Stomach (tissue), 4 donors: Measurements from ENCODE around the gene OR11H6.

Source experiments
- CTCF ChIP-seq, 7 experiments: fragments of 450-650 bp in 4 of 7; fragments of 200-600 bp in 3 of 7; sonication (generic) in 3 of 7; IDR thresholded peaks; one replicate each; pipeline ENCODE4 v1.5.1; 2016 to 2019; ENCODE audit warnings: antibody characterized with exemption in 7 of 7, control low read depth in 2 of 7, mild to moderate bottlenecking in 1 of 7
- EP300 ChIP-seq: sonication (generic); formaldehyde crosslinking; IDR thresholded peaks from one replicate; pipeline ENCODE4 v1.6.1; 2017; ENCODE audit warnings: antibody characterized with exemption
- POLR2A ChIP-seq, 4 donors: fragments of 450-650 bp; IDR thresholded peaks; one replicate each; pipeline ENCODE4 v1.6.1; 2016; ENCODE audit warnings: antibody characterized with exemption in 4 of 4, control low read depth in 2 of 4, mild to moderate bottlenecking in 1 of 4, moderate library complexity in 1 of 4
- POLR2AphosphoS5 ChIP-seq, 3 donors: sonication (generic); formaldehyde crosslinking; IDR thresholded peaks; one replicate each; pipeline ENCODE4 v1.6.1; 2016; ENCODE audit warnings: antibody characterized with exemption in 3 of 3

- TF ChIP-seq CTCF (IDR thresholded peaks at IDR 0.05) (no peak), POLR2A (IDR thresholded peaks at IDR 0.05) (no peak), POLR2AphosphoS5 (IDR thresholded peaks at IDR 0.05) (no peak), EP300 (no peak)
Measured at GRCh38 chr14:20209595-20209994, 13.9 kb upstream of the OR11H6 start.
